Transverse colon (tissue), 4 donors: ENCODE measurements around the gene TMEM132E. TPM values are rescaled to one million over a fixed set of nuclear protein-coding genes. Genes with fewer than 3 reads are reported as not detected.

ENCODE experiments used
- DNase-seq: peaks from one replicate; pipeline ENCODE4 v3.0.0-alpha.2; 2019
- H3K27ac ChIP-seq, 4 donors: fragments of 200-600 bp; sonication (generic); 2 replicates each; pipeline ENCODE4 v1.5.1; 2016 to 2018; ENCODE audit warnings: inconsistent platforms in 4 of 4
- H3K27me3 ChIP-seq: fragments of 200-600 bp; sonication (generic); 2 replicates; pipeline ENCODE4 v1.5.1; 2017; ENCODE audit warnings: inconsistent platforms
- H3K36me3 ChIP-seq, 4 donors: fragments of 200-600 bp; sonication (generic); 2 replicates each; pipeline ENCODE4 v1.5.1; 2017 to 2019; ENCODE audit warnings: inconsistent platforms in 4 of 4
- H3K4me1 ChIP-seq, 4 donors: fragments of 200-600 bp; sonication (generic); 2 replicates each; pipeline ENCODE4 v1.5.1; 2017 to 2020; ENCODE audit warnings: inconsistent platforms in 4 of 4
- H3K4me3 ChIP-seq, 4 donors: fragments of 200-600 bp; sonication (generic); 1 replicate in 1 of 4; 2 replicates in 3 of 4; pipeline versions ENCODE4 v1.5.1 to v1.6.1; 2017 to 2019; ENCODE audit warnings: inconsistent platforms in 4 of 4
- H3K9me3 ChIP-seq, 2 donors: fragments of 200-600 bp; sonication (generic); 2 replicates each; pipeline ENCODE4 v1.5.1; 2017 to 2019; ENCODE audit warnings: inconsistent platforms in 2 of 2
- EP300 ChIP-seq: sonication (generic); formaldehyde crosslinking; IDR thresholded peaks from one replicate; pipeline ENCODE4 v1.6.1; 2017; ENCODE audit warnings: antibody characterized with exemption, low read depth
- POLR2A ChIP-seq: fragments of 450-650 bp; IDR thresholded peaks from one replicate; pipeline ENCODE4 v1.6.1; 2016; ENCODE audit warnings: antibody characterized with exemption, mild to moderate bottlenecking, moderate library complexity
- POLR2AphosphoS5 ChIP-seq, 3 donors: sonication (generic); formaldehyde crosslinking; IDR thresholded peaks; one replicate each; pipeline ENCODE4 v1.6.1; 2016; ENCODE audit warnings: antibody characterized with exemption in 3 of 3
- WGBS, 2 donors: methylation state at CpG; one replicate each; pipeline ENCODE4 v1.1.5; 2018; ENCODE audit warnings: low coverage in 1 of 2; 5-methylcytosine and 5-hydroxymethylcytosine counted together
- in situ Hi-C, 4 donors: fragments of 200-750 bp; cut with MboI; loops; one replicate each; pipeline versions ENCODE4 v1.15.0 to v1.15.1; 2017; ENCODE audit warnings: low sequenced_read_pairs in 3 of 4, low pct_ligation_motif_present in 1 of 4, low pct_unique_long_range_greater_than_20kb in 1 of 4
- intact Hi-C: fragments of 100-400 bp; cut with DNase I; formaldehyde crosslinking; loops from one replicate; pipeline ENCODE4 v1.15.1; 2023; ENCODE audit warnings: low total_unique reads
- total RNA-seq, 4 donors: library from RNA; depleted of rRNA; stranded (reverse); fragments of >200 nt; gene quantifications; one replicate each; pipeline ENCODE4 v1.1.0, GENCODE V29; 2016
- TF ChIP-seq, protein P1 (sequence below), 5 experiments: fragments of 200-600 bp in 3 of 5; fragments of 450-650 bp in 2 of 5; sonication (generic) in 3 of 5; IDR thresholded peaks; 1 replicate in 2 of 5; 2 replicates in 3 of 5; pipeline ENCODE4 v1.5.1; 2016 to 2017; ENCODE audit warnings: antibody characterized with exemption in 5 of 5, inconsistent platforms in 3 of 5, mild to moderate bottlenecking in 2 of 5, moderate library complexity in 1 of 5

The TMEM132E gene
- total RNA-seq, 4 donors from 2014 or later, result not detected

DNA sequence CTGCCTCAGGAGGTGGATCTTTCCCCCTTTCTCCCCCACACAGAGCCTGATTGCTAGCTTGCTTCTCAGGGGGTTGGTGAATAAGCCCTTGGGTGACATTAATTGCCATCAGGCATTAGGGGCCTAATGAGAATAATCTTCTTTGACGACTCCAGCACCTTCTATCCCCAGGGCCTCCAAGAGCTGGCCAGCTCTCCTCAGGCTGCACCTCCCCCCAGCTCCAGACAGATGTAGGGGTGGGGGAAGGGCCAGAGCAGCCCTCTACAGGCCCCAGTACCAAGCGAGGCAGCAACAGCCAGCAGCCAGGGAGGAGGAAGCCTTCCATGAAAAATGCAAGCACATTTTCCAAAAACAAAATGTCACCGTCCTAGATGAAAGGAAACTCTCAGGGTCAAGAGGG, 1.4 kb upstream of the TMEM132E start:
- no peaks in the 10 kb centered on the region for H3K9me3 ChIP-seq
- peaks cover 81% of the 10 kb centered on the region for H3K27me3 ChIP-seq
- TF ChIP-seq POLR2A, result no peak
- H3K4me3 ChIP-seq, result no peak overlapping the region
- no peak overlapping the region for H3K27ac ChIP-seq
- H3K36me3 ChIP-seq, result no peaks in the 10 kb centered on the region
- 41% methylated on average over 3 of the region's 3 CpGs; no CpG with 5 or more reads in 1 of the 2 donors for WGBS, 2 donors
- peaks cover 24 to 34% (median 30%) of the 10 kb centered on the region in 4 donors for H3K4me1 ChIP-seq
- no peak for DNase-seq
- in situ Hi-C loops (loop anchor here in 1 of 4 donors (25.0 kb wide), 1 partner anchor 559 kb away; the partner anchor contains the start of genes NLE1 and UNC45B), intact Hi-C loops (no loop called here)

DNA sequence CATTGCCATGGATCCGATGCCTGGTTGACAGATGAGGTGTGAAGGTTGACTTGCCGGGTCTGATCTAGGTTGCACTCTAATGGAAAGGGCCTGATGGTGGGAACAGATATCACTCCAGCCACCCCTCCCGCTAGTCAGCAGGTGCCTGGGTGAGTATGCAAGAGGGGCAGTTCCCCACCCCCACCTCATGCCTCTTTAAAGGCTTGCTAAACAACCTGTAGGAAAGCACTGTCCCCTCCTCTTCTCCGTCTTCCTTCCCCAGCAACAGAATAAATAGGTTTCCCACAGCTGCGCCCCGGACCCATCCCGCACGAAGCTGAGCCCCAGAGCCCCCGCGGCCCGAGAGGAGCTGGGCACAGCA, 746 bp upstream of the TMEM132E start:
- Histone ChIP-seq H3K9me3 (no peaks in the 10 kb centered on the region), H3K4me3 (peak overlapping the region in 2 of 4 donors; percentile 37 to 52), H3K4me1 (peaks cover 24 to 34% (median 30%) of the 10 kb centered on the region in 4 donors), H3K36me3 (no peaks in the 10 kb centered on the region), H3K27me3 (peaks cover 81% of the 10 kb centered on the region), H3K27ac (no peak overlapping the region)
- in situ Hi-C loops, result loop anchor here in 1 of 4 donors (25.0 kb wide), 1 partner anchor 559 kb away; the partner anchor contains the start of genes NLE1 and UNC45B
- no peak for TF ChIP-seq POLR2AphosphoS5 (IDR thresholded peaks at IDR 0.05)
- TF ChIP-seq POLR2A, result no peak
- TF ChIP-seq, protein P1, sequence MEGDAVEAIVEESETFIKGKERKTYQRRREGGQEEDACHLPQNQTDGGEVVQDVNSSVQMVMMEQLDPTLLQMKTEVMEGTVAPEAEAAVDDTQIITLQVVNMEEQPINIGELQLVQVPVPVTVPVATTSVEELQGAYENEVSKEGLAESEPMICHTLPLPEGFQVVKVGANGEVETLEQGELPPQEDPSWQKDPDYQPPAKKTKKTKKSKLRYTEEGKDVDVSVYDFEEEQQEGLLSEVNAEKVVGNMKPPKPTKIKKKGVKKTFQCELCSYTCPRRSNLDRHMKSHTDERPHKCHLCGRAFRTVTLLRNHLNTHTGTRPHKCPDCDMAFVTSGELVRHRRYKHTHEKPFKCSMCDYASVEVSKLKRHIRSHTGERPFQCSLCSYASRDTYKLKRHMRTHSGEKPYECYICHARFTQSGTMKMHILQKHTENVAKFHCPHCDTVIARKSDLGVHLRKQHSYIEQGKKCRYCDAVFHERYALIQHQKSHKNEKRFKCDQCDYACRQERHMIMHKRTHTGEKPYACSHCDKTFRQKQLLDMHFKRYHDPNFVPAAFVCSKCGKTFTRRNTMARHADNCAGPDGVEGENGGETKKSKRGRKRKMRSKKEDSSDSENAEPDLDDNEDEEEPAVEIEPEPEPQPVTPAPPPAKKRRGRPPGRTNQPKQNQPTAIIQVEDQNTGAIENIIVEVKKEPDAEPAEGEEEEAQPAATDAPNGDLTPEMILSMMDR (IDR thresholded peaks at IDR 0.05), result no peak
- no peak for TF ChIP-seq EP300
- DNase-seq, result no peak
- intact Hi-C loops, result no loop called here
- WGBS, 2 donors, result 13% methylated on average over 11 of the region's 11 CpGs; no CpG with 5 or more reads in 1 of the 2 donors

DNA sequence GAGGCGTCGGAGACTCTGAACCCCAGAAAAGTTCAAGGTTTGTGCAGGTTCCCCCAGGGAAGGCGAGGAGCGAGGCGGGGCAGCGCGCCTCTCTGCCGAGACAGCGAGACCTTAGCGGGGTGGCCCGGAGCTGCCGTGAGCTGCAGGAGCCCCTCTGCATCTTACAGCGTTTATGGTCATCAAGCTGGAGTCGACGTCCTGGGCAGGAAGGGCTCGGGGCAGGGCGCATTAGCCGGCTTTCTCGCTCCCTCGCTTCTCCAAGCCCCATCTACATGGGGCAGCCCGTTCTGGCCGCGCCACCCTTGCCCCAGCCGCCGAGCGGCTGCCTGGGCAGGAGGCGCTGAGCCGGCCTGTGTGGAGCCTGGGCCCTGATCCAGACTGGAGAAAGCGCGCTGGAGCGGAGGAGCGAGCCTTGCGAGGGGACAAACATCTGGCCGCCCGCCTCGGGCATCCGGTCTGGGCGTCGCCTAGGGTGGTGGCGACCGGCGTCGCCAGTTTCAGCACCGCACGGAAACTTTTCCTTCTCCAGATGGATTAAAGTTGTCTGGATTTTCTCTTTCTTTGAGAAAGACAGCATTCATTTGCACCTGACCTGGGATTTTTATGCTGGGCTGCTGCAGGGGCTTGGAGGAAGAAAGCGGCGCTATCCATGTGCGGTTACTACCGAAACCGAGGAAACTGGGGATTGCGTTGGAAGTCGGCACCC, 750 bp downstream of the TMEM132E start:
- peaks cover 24 to 34% (median 30%) of the 10 kb centered on the region in 4 donors for H3K4me1 ChIP-seq
- 7% methylated on average over 36 of the region's 52 CpGs; no CpG with 5 or more reads in 1 of the 2 donors for WGBS, 2 donors
- H3K9me3 ChIP-seq, result no peaks in the 10 kb centered on the region
- DNase-seq, result no peak
- TF ChIP-seq POLR2A, result no peak
- no peak for TF ChIP-seq EP300
- TF ChIP-seq, protein P1 (IDR thresholded peaks at IDR 0.05), result no peak
- TF ChIP-seq POLR2AphosphoS5 (IDR thresholded peaks at IDR 0.05), result no peak
- in situ Hi-C loops (loop anchor here in 1 of 4 donors (25.0 kb wide), 1 partner anchor 557 kb away; the partner anchor contains the start of genes NLE1 and UNC45B), intact Hi-C loops (no loop called here)
- H3K27me3 ChIP-seq, result peaks cover 88% of the 10 kb centered on the region
- no peaks in the 10 kb centered on the region for H3K36me3 ChIP-seq
- H3K27ac ChIP-seq, result no peak overlapping the region
- peak overlapping the region; percentile 35 to 52 (median 40) for H3K4me3 ChIP-seq

DNA sequence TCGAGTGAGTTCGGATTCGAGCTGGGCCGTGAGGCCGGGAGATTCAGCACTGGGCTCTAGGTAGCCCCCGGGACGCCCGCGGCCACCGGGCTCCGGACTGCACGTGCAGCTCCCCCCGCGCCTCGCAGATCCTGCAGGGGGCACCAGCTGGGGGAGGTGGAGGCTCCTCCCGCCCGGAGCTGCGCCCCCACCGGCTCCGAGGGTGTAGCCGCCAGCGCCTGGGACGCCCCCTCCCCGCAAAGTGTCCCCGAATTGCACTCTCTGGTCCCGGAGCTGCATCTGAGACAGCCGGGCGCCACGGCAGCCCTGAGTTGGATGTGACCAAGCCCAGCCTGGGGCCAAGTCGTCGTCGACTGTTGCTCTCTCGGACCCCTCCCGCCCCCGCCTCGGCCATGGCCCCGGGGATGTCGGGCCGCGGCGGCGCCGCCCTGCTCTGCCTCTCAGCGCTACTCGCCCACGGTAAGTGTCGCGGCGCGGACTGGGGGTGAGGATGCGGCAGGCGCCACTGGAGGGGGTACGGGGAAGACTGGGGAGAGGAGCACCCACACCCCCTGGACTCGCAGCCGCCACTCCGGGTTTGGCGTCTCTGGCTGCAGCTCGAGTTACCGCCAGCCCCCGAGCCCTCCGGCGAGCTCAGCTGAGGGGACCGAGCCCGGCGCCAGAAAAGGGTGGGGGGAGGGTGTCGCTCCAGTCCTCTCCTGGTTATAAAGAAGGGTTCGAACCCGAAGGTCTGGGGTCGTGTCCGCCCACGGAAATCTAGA, 1.5 kb downstream of the TMEM132E start:
- H3K27ac ChIP-seq, result no peak overlapping the region
- peak overlapping the region in 2 of 4 donors; percentile 18 to 52 for H3K4me3 ChIP-seq
- in situ Hi-C loops (loop anchor here in 1 of 4 donors (25.0 kb wide), 1 partner anchor 556 kb away; the partner anchor contains the start of genes NLE1 and UNC45B), intact Hi-C loops (no loop called here)
- peaks cover 89% of the 10 kb centered on the region for H3K27me3 ChIP-seq
- no peak for TF ChIP-seq POLR2A
- no peak for TF ChIP-seq POLR2AphosphoS5 (IDR thresholded peaks at IDR 0.05)
- TF ChIP-seq EP300, result no peak
- TF ChIP-seq, protein P1 (IDR thresholded peaks at IDR 0.05), result no peak
- no peak for DNase-seq
- no peaks in the 10 kb centered on the region for H3K36me3 ChIP-seq
- H3K9me3 ChIP-seq, result no peaks in the 10 kb centered on the region
- WGBS, 2 donors, result 6% methylated on average over 30 of the region's 71 CpGs; no CpG with 5 or more reads in 1 of the 2 donors
- peaks cover 24 to 34% (median 30%) of the 10 kb centered on the region in 4 donors for H3K4me1 ChIP-seq
